GM12878 (cell line): ENCODE results near the gene MUC13. TPM values are rescaled to one million over a fixed set of nuclear protein-coding genes. Genes with fewer than 3 reads are reported as not detected.

Source experiments
- ATAC-seq: fragments of 200-7000 bp; cut with Tn5 transposase; 3 replicates; pipeline ENCODE4 v1.9.1; 2020; ENCODE audit warnings: mild to moderate bottlenecking, moderate library complexity
- BruUV-seq: library from RNA; stranded (reverse); fragments of 400-500 nt; replicated peaks from 2 replicates; lab custom pipeline; 2021; lab: Mats Ljungman, UMichigan
- CTCF ChIA-PET: fragments of 300-600 bp; sonication (Branson Sonifier 250); formaldehyde crosslinking; extraction: SDS; loops from one replicate; lab custom pipeline; 2021; ENCODE audit warnings: inconsistent platforms; lab: Yijun Ruan, JAX
- POLR2A ChIA-PET: fragments of 350-600 bp; formaldehyde crosslinking; extraction: SDS; loops from one replicate; lab custom pipeline; 2021; ENCODE audit warnings: inconsistent platforms; lab: Charles Lee
- RAD21 ChIA-PET: fragments of 300-600 bp; sonication (Branson Sonifier 250); formaldehyde crosslinking; loops from one replicate; lab custom pipeline; 2023; ENCODE audit warnings: antibody characterized with exemption; ENCODE audit not compliant: unreplicated experiment; lab: Charles Lee
- SMC1A ChIA-PET: fragments of 300-600 bp; sonication (Branson Sonifier 250); formaldehyde crosslinking; loops from one replicate; lab custom pipeline; 2023; ENCODE audit not compliant: unreplicated experiment, uncharacterized antibody; lab: Charles Lee
- DNase-seq: peaks from one replicate; pipeline ENCODE4 v3.0.0-alpha.2; 2011; ENCODE audit warnings: low read depth, low spot score
- FAIRE-seq: peaks from 3 replicates; lab custom pipeline; 2011; peaks lifted over from hg19 to GRCh38; lab: Jason Lieb, UNC
- H2AFZ ChIP-seq: 2 replicates; pipeline ENCODE4 v1.6.0; 2011; ENCODE audit warnings: low read depth, low read length, control low read depth; ENCODE audit not compliant: control insufficient read depth
- H3K27ac ChIP-seq: 2 replicates; pipeline ENCODE4 v1.5.1; 2011; ENCODE audit warnings: control low read depth; ENCODE audit not compliant: control insufficient read depth, insufficient read depth
- H3K27me3 ChIP-seq, 2 experiments: replicated peaks in 1 of 2; 2 replicates each; pipeline versions ENCODE4 v1.6.0 to v1.6.1; 2011; ENCODE audit warnings: low read length in 1 of 2; ENCODE audit not compliant: control insufficient read depth in 2 of 2, insufficient read depth in 2 of 2
- H3K36me3 ChIP-seq, 2 experiments: 2 replicates each; pipeline ENCODE4 v1.5.1; 2011; ENCODE audit warnings: low read length in 1 of 2; ENCODE audit not compliant: control insufficient read depth in 2 of 2, insufficient read depth in 2 of 2
- H3K4me1 ChIP-seq: 2 replicates; pipeline ENCODE4 v1.6.1; 2011; ENCODE audit warnings: mild to moderate bottlenecking, low read length, moderate library complexity, mixed read lengths; ENCODE audit not compliant: control insufficient read depth, insufficient read depth
- H3K4me2 ChIP-seq: 2 replicates; pipeline ENCODE4 v1.6.0; 2011; ENCODE audit warnings: control low read depth; ENCODE audit not compliant: control insufficient read depth, insufficient read depth
- H3K4me3 ChIP-seq: fragments of 200-600 bp; sonication (generic); 2 replicates; pipeline ENCODE4 v1.5.1; 2016
- H3K79me2 ChIP-seq: 2 replicates; pipeline ENCODE4 v1.6.0; 2011; ENCODE audit warnings: low read length; ENCODE audit not compliant: control insufficient read depth, insufficient read depth
- H3K9ac ChIP-seq: 2 replicates; pipeline ENCODE4 v1.8.0; 2011; ENCODE audit warnings: low read length, control low read depth, mixed read lengths; ENCODE audit not compliant: control insufficient read depth, insufficient read depth
- H3K9me3 ChIP-seq: replicated peaks from 3 replicates; pipeline ENCODE4 v1.5.1; 2011; ENCODE audit warnings: mild to moderate bottlenecking, low read length; ENCODE audit not compliant: control insufficient read depth, insufficient read depth
- H4K20me1 ChIP-seq: 2 replicates; pipeline ENCODE4 v1.6.0; 2011; ENCODE audit not compliant: control insufficient read depth, insufficient read depth
- BCL11A ChIP-seq: IDR thresholded peaks from 2 replicates; pipeline ENCODE4 v1.6.1; 2011; ENCODE audit warnings: low read depth, low read length
- BMI1 ChIP-seq: fragments of 450-650 bp; IDR thresholded peaks from 2 replicates; pipeline ENCODE4 v1.6.1; 2016; ENCODE audit warnings: mild to moderate bottlenecking, moderate library complexity, borderline replicate concordance
- CREM ChIP-seq: IDR thresholded peaks from 2 replicates; pipeline ENCODE4 v1.6.1; 2014; ENCODE audit warnings: antibody characterized with exemption, low read depth
- DPF2 ChIP-seq: fragments of 450-650 bp; IDR thresholded peaks from 2 replicates; pipeline ENCODE4 v1.6.1; 2017; ENCODE audit warnings: mild to moderate bottlenecking
- PAX5 ChIP-seq: IDR thresholded peaks from 2 replicates; pipeline ENCODE4 v1.6.1; 2011; ENCODE audit warnings: low read depth, low read length, borderline replicate concordance
- RUNX3 ChIP-seq: IDR thresholded peaks from 2 replicates; pipeline ENCODE4 v1.6.1; 2012; ENCODE audit warnings: low read length, inconsistent platforms
- SP1 ChIP-seq: IDR thresholded peaks from one replicate; pipeline ENCODE4 v1.6.1; 2011; ENCODE audit warnings: low read depth, low read length
- ZNF384 ChIP-seq: IDR thresholded peaks from 2 replicates; pipeline ENCODE4 v1.6.1; 2012; ENCODE audit warnings: low read depth, mild to moderate bottlenecking, low read length, improper control_type of control experiment, borderline replicate concordance
- WGBS: methylation state at CpG from one replicate; pipeline ENCODE4 v1.1.6; 2016; ENCODE audit warnings: low lambda C conversion rate; ENCODE audit not compliant: insufficient replicate concordance, insufficient coverage; ENCODE audit errors: missing lambda C conversion rate; 5-methylcytosine and 5-hydroxymethylcytosine counted together
- in situ Hi-C: fragments of 300-500 bp; cut with MboI; formaldehyde crosslinking; loops from 9 replicates; pipeline ENCODE4 v1.14.3; 2018; ENCODE audit warnings: mixed read lengths
- intact Hi-C: fragments of 100-400 bp; cut with micrococcal nuclease; formaldehyde crosslinking; loops from one replicate; pipeline ENCODE4 v1.14.2; 2022; ENCODE audit not compliant: unreplicated experiment
- polyA plus RNA-seq, 11 experiments: library from polyadenylated mRNA; depleted of rRNA in 4 of 11; unstranded in 6 of 11; stranded (reverse) in 5 of 11; fragments of >200 nt; fragmentation: Nextera tagmentation in 4 of 11; fragmentation: Illumina TruSeq in 1 of 11; extraction: Ambion mirVana in 4 of 11; extraction: Trizol in 1 of 11; gene quantifications; 1 replicate in 1 of 11; 2 replicates in 10 of 11; pipeline versions ENCODE4 v1.2.1 to v1.2.3, GENCODE V29; 2011 to 2016; ENCODE audit warnings: inconsistent platforms in 2 of 11, missing spikeins in 2 of 11, low read depth in 1 of 11
- total RNA-seq, 4 experiments: library from RNA; depleted of rRNA in 3 of 4; stranded (reverse); fragments of >200 nt in 3 of 4; fragmentation: Illumina TruSeq in 1 of 4; extraction: Trizol in 1 of 4; gene quantifications; 2 replicates each; pipeline versions ENCODE4 v1.2.1 to v1.2.3, GENCODE V29; 2013 to 2021
- TF ChIP-seq, protein P1 (sequence below): fragments of 450-650 bp; IDR thresholded peaks from 2 replicates; pipeline ENCODE4 v1.6.1; 2017; ENCODE audit warnings: mild to moderate bottlenecking, low read depth, inconsistent platforms; ENCODE audit not compliant: poor library complexity, severe bottlenecking

The MUC13 gene
- total and polyA plus RNA-seq, 10 of the 15 experiments (the other 5 are each of a cell fraction or from before 2014, with no cell fraction given) = 0.27 to 60.1 (median 0.76) TPM

DNA sequence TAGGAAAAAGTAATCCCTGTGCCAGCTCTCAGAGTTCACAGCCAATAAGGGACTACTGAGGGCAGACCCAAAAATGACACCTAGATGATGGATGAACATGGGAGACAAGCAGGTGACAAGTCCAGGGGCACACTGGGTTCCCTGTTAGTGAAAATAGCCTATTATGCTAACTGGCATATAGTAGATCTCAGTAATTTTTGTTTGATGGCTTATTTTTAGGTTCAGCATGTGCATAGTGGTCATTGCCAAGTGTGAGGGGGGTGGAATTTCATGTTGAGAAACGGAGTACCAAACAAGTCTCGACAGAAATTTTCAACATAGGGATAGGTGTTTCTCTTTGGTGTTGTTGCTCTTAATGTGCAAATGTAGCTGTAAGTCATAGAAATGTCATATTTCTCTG lies 41.0 kb downstream of the MUC13 start:
- TF ChIP-seq SP1 (no peak), PAX5 (no peak), BMI1 (no peak), DPF2 (no peak), RUNX3 (no peak), BCL11A (no peak), CREM (no peak), ZNF384 (no peak)
- TF ChIP-seq, protein P1, sequence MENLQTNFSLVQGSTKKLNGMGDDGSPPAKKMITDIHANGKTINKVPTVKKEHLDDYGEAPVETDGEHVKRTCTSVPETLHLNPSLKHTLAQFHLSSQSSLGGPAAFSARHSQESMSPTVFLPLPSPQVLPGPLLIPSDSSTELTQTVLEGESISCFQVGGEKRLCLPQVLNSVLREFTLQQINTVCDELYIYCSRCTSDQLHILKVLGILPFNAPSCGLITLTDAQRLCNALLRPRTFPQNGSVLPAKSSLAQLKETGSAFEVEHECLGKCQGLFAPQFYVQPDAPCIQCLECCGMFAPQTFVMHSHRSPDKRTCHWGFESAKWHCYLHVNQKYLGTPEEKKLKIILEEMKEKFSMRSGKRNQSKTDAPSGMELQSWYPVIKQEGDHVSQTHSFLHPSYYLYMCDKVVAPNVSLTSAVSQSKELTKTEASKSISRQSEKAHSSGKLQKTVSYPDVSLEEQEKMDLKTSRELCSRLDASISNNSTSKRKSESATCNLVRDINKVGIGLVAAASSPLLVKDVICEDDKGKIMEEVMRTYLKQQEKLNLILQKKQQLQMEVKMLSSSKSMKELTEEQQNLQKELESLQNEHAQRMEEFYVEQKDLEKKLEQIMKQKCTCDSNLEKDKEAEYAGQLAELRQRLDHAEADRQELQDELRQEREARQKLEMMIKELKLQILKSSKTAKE = no peak
- ATAC-seq = no peak
- Histone ChIP-seq H3K36me3 (no peaks in the 10 kb centered on the region), H2AFZ (no peak overlapping the region), H4K20me1 (no peaks in the 10 kb centered on the region), H3K4me2 (no peak overlapping the region), H3K4me3 (no peak overlapping the region), H3K9me3 (no peaks in the 10 kb centered on the region), H3K79me2 (no peaks in the 10 kb centered on the region), H3K9ac (no peak overlapping the region), H3K4me1 (no peaks in the 10 kb centered on the region; the same call in 1 of the 2 replicates), H3K27ac (no peak overlapping the region), H3K27me3 (no peaks in the 10 kb centered on the region; a peak in 1 of 4 replicates)
- in situ Hi-C loops (no loop called here), intact Hi-C loops (no loop called here)
- no peak for FAIRE-seq
- no peak for DNase-seq
- RAD21 ChIA-PET = interaction anchor here (0.9 to 5.3 kb wide), 2 partner anchors 124 to 134 kb away, joined by 3 to 45 read pairs; no protein-coding TSS in a partner anchor
- POLR2A ChIA-PET = interaction anchor here (0.6 kb wide), 1 partner anchor 1434 kb away, joined by 3 read pairs; no protein-coding TSS in a partner anchor
- no TSS peak for BruUV-seq
- SMC1A ChIA-PET = interaction anchor here (1.2 to 4.9 kb wide), 3 partner anchors 106 to 132 kb away, joined by 3 to 46 read pairs (median 19); no protein-coding TSS in a partner anchor
- CTCF ChIA-PET = interaction anchor here (1.2 to 7.8 kb wide), 2 partner anchors 9 to 133 kb away, joined by 4 to 72 read pairs; no protein-coding TSS in a partner anchor
- 44% methylated on average over 2 of the region's 2 CpGs for WGBS
